HG03066 (cell line): ENCODE measurements around the gene PALS2.
A peak's percentile ranks its signal among the peaks of the same experiment; 100 is the strongest.

Experiments used
- ATAC-seq: cut with Tn5 transposase; IDR thresholded peaks from one replicate; pipeline ENCODE4 v1.9.1; 2021; ENCODE audit warnings: low read depth; ENCODE audit not compliant: unreplicated experiment

PALS2 gene

GRCh38 chr7:24587853-24588252, 14.6 kb downstream of the PALS2 start:
- peak; percentile 75 for ATAC-seq

- no peak for ATAC-seq
Observed at GRCh38 chr7:24591152-24591551, 17.9 kb downstream of the PALS2 start.

GRCh38 chr7:24595671-24596418, 22.6 kb downstream of the PALS2 start:
- peak; percentile 68 for ATAC-seq

- ATAC-seq = no peak
Observed at GRCh38 chr7:24597014-24597413, 23.8 kb downstream of the PALS2 start.

- ATAC-seq = no peak
Observed at GRCh38 chr7:24601600-24601999, 28.3 kb downstream of the PALS2 start.

- no peak for ATAC-seq
Observed at GRCh38 chr7:24602860-24603456, 29.7 kb downstream of the PALS2 start.

- no peak for ATAC-seq
Observed at GRCh38 chr7:24604630-24605029, 31.4 kb downstream of the PALS2 start.

GRCh38 chr7:24608504-24608903, 35.3 kb downstream of the PALS2 start:
- ATAC-seq = no peak

GRCh38 chr7:24609059-24609458, 35.8 kb downstream of the PALS2 start:
- no peak for ATAC-seq

GRCh38 chr7:24609570-24609969, 36.3 kb downstream of the PALS2 start:
- ATAC-seq = no peak

GRCh38 chr7:24611130-24611529, 37.9 kb downstream of the PALS2 start:
- no peak for ATAC-seq

GRCh38 chr7:24617957-24618616, 44.8 kb downstream of the PALS2 start:
- ATAC-seq = no peak

GRCh38 chr7:24619978-24620377, 46.7 kb downstream of the PALS2 start:
- ATAC-seq = no peak

GRCh38 chr7:24622646-24623182, 49.5 kb downstream of the PALS2 start:
- no peak for ATAC-seq
